Heart left ventricle (tissue), 16 donors: ENCODE results near the gene TRMO. TPM values are rescaled to one million over a fixed set of nuclear protein-coding genes. Genes with fewer than 3 reads are reported as not detected.
"Not testable (repeated sequence)": the region's sequence is repeated elsewhere in the genome, so short reads cannot be mapped to it uniquely, and the experiment has no call there.

Source experiments
- ATAC-seq, 4 donors: fragments of 200-7000 bp; cut with Tn5 transposase; one replicate each; pipeline ENCODE4 v1.9.1; 2020 to 2022; ENCODE audit warnings: moderate library complexity in 4 of 4, mild to moderate bottlenecking in 3 of 4, moderate number of reproducible peaks in 1 of 4
- DNase-seq, 5 donors: peaks; one replicate each; pipeline ENCODE4 v3.0.0-alpha.2; 2020
- H3K27ac ChIP-seq, 12 donors: fragments of 200-600 bp; sonication (generic) in 4 of 12; one replicate each; pipeline versions ENCODE4 v1.5.0 to v1.8.0; 2016 to 2022; ENCODE audit warnings: mild to moderate bottlenecking in 2 of 12
- H3K27me3 ChIP-seq, 9 donors: fragments of 200-600 bp; sonication (generic) in 2 of 9; one replicate each; pipeline versions ENCODE4 v1.5.1 to v1.8.0; 2016 to 2022; ENCODE audit warnings: mild to moderate bottlenecking in 3 of 9
- H3K36me3 ChIP-seq, 9 donors: fragments of 200-600 bp; sonication (generic) in 2 of 9; one replicate each; pipeline versions ENCODE4 v1.5.0 to v1.8.0; 2018 to 2022; ENCODE audit warnings: mild to moderate bottlenecking in 2 of 9
- H3K4me1 ChIP-seq, 12 donors: fragments of 200-600 bp; sonication (generic) in 4 of 12; one replicate each; pipeline versions ENCODE4 v1.5.0 to v1.8.0; 2016 to 2022; ENCODE audit warnings: mild to moderate bottlenecking in 3 of 12
- H3K4me3 ChIP-seq, 12 donors: fragments of 200-600 bp; sonication (generic) in 4 of 12; one replicate each; pipeline versions ENCODE4 v1.5.0 to v1.8.0; 2017 to 2022; ENCODE audit warnings: mild to moderate bottlenecking in 9 of 12, moderate library complexity in 4 of 12
- H3K9me3 ChIP-seq, 12 donors: fragments of 200-600 bp; sonication (generic) in 4 of 12; one replicate each; pipeline versions ENCODE4 v1.5.0 to v1.8.0; 2016 to 2022; ENCODE audit warnings: mild to moderate bottlenecking in 1 of 12
- CTCF ChIP-seq, 12 donors: fragments of 200-600 bp; sonication (generic) in 4 of 12; IDR thresholded peaks; one replicate each; pipeline versions ENCODE4 v1.5.0 to v1.8.0; 2018 to 2022; ENCODE audit warnings: antibody characterized with exemption in 12 of 12, mild to moderate bottlenecking in 5 of 12
- POLR2A ChIP-seq, 2 donors: fragments of 450-650 bp; IDR thresholded peaks; one replicate each; pipeline ENCODE4 v1.6.1; 2017; ENCODE audit warnings: antibody characterized with exemption in 2 of 2, mild to moderate bottlenecking in 2 of 2, moderate library complexity in 2 of 2
- WGBS, 4 donors: extraction: QIAGEN DNeasy Blood & Tissue Kit in 2 of 4; methylation state at CpG; one replicate each; pipeline versions ENCODE4 v1.1.5 to v1.1.7; 2013 to 2018; 5-methylcytosine and 5-hydroxymethylcytosine counted together
- intact Hi-C, 10 donors: fragments of 100-400 bp; cut with DNase I; formaldehyde crosslinking; loops; one replicate each; pipeline versions ENCODE4 v1.11.1 to v1.14.2; 2022
- polyA plus RNA-seq, 2 donors: library from polyadenylated mRNA; stranded (reverse); fragments of 200-250 nt; gene quantifications; one replicate each; pipeline ENCODE4 v1.2.3, GENCODE V29; 2013
- total RNA-seq, 9 donors: library from RNA; depleted of rRNA in 2 of 9; stranded (reverse); fragments of >200 nt in 2 of 9; fragmentation: NEBNext Ultra II Directional in 3 of 9; extraction: Animal tissue kit (Norgen Biotek cat#: 25700) in 3 of 9; gene quantifications; one replicate each; pipeline versions ENCODE4 v1.1.0 to v1.2.4, GENCODE V29; 2016 to 2023
- donor health status: ischemic (EF 13 %, LVEDD 7.1; RV severe dilation, severe dysfunction).
- donor health status: healthy with polysubstance abuse.
- donor health status: DM: no; HTN: yes; CAD: no.
- donor health status: DM: no; HTN: no; CAD: no.
- donor health status: ischemic (EF 25% LVEDD 6.9; RV normal size, moderate dysfunction).
- donor health status: ischemic (EF 25% LVEDD 5.7; RV mildly dilated, moderate dysfunction).
- donor health status: healthy.
- donor health status: DM: yes; HTN: yes; CAD: no.
- donor health status: ischemic (EF 35%, LVEDD 5.7; RV mildly dilated, moderate dysfunction).
- donor health status: nonischemic (EF 11% LVEDD 7.7; RV severe dilation, severe dysfunction).
- donor health status: DM: yes; HTN: yes; CAD: no.
- donor health status: PGD.
- donor health status: ischemic (EF 29% LVEDD 5.4; RV normal size, mild dysfunction).
- donor health status: nonischemic (EF 23%, LVEDD 6.1; RV moderate dilation, normal function).

Gene TRMO
- total and polyA plus RNA-seq, 11 donors: 2.8 to 23.3 (median 8.0) TPM

- TF ChIP-seq CTCF (IDR thresholded peaks at IDR 0.05) (no peak), POLR2A (IDR thresholded peaks at IDR 0.05) (no peak)
- Histone ChIP-seq H3K27me3 (peaks cover 0 to 16% (median 0%) of the 10 kb centered on the region in 9 donors), H3K36me3 (no peaks in the 10 kb centered on the region), H3K4me1 (peaks cover 0 to 8% (median 0%) of the 10 kb centered on the region in 12 donors), H3K4me3 (no peak overlapping the region), H3K9me3 (no peaks in the 10 kb centered on the region), H3K27ac (no peak overlapping the region)
- no peak for DNase-seq
- intact Hi-C loops: no loop called here
- ATAC-seq: no peak
- 52 to 61% (median 53%) methylated on average over 4 of the region's 4 CpGs for WGBS, 4 donors
These were observed 39.8 kb upstream of the TRMO start for GRCh38 chr9:97962136-97962535.

DNA sequence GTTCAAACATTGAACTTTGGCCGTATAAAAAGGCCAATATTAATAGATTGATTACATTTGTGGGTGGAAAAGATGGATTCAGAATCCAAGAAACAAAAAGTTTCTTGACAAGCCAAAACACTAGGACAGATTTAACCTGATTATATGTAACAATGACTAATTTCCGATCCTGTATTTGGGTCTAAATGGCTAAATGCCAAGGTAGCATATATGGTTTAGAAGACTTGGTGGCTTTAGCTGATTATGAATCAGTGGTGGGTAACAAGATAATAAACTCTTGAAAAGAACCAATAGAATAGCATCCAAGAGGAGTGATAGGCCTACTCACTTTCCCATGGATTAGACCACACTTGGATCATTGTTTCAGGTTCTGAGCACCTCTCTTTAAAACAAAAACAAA lies 39.1 kb upstream of the TRMO start:
- ATAC-seq: no peak
- H3K4me3 ChIP-seq: no peak overlapping the region
- DNase-seq: no peak
- H3K4me1 ChIP-seq: peaks cover 0 to 8% (median 0%) of the 10 kb centered on the region in 12 donors
- intact Hi-C loops: no loop called here
- H3K27me3 ChIP-seq: peaks cover 0 to 9% (median 0%) of the 10 kb centered on the region in 9 donors
- 89 to 96% (median 91%) methylated on average over 2 of the region's 2 CpGs for WGBS, 4 donors
- TF ChIP-seq CTCF (IDR thresholded peaks at IDR 0.05): no peak
- TF ChIP-seq POLR2A (IDR thresholded peaks at IDR 0.05): no peak
- H3K9me3 ChIP-seq: no peaks in the 10 kb centered on the region
- H3K27ac ChIP-seq: no peak overlapping the region
- no peaks in the 10 kb centered on the region for H3K36me3 ChIP-seq

DNA sequence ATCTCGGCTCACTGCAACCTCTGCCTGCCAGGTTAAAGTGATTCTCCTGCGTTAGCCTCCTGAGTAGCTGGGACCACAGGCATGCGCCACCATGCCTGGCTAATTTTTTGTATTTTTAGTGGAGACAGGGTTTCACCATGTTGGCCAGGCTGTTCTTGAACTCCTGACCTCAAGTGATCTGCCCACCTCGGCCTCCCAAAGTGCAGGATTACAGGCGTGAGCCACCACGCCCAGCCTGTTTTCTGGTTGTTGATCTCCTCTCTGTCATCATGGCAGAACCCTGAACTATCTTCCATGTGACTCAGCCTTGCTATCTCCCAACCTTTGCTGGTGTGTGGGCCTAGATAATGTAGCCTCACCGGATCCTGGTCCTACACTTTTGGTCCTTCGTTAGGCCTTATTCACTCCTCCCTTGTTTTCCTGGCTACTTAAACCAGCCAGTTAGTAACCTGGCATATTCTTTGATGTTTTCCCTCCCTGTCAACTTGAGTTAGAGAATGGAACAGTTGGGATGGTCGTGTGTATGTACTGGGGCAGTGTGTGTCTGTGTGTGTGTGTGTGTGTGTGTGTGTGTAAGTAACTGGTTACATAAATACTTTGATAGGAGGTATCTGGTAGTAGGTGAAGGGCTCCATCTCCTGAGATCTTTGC lies 38.5 kb upstream of the TRMO start:
- H3K4me1 ChIP-seq, H3K36me3 ChIP-seq, intact Hi-C loops, H3K27ac ChIP-seq, H3K4me3 ChIP-seq, H3K27me3 ChIP-seq, H3K9me3 ChIP-seq, ATAC-seq, DNase-seq: not testable (repeated sequence)
- WGBS, 4 donors: 82 to 87% (median 84%) methylated on average over 9 of the region's 9 CpGs

DNA sequence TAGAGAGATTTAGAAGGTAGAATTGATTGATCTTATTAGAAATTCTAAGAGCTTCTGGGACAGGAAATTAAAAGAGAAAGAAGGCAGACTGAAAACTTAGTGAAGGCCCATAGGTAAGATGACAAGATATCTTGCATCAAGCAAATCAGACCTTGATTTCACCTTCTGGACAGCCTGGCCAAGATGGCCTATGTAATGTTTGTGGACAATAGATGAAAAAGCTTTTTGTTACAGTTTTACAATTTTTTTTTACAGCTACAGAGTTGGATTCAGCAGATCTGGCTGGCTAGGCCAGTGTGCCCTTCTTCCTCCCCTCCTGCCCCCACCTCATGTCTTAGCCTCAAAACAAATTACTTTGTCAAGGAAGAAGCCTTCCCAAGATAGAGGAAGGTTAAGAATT lies 37.3 kb upstream of the TRMO start:
- DNase-seq (no peak), ATAC-seq (no peak)
- Histone ChIP-seq H3K4me1 (peaks cover 0 to under 1% (median 0%) of the 10 kb centered on the region in 12 donors), H3K4me3 (no peak overlapping the region), H3K9me3 (no peaks in the 10 kb centered on the region), H3K27ac (no peak overlapping the region), H3K27me3 (no peaks in the 10 kb centered on the region), H3K36me3 (no peaks in the 10 kb centered on the region)
- TF ChIP-seq POLR2A (IDR thresholded peaks at IDR 0.05) (no peak), CTCF (IDR thresholded peaks at IDR 0.05) (no peak)
- intact Hi-C loops: no loop called here
